Astrocyte of the cerebellum (primary cell): ENCODE results near the gene PPP6R2.
A peak's percentile ranks its signal among the peaks of the same experiment; 100 is the strongest.

ENCODE experiments used
- DNase-seq: peaks from one replicate; pipeline ENCODE4 v3.0.0-alpha.2; 2011; ENCODE audit warnings: low read depth
- H3K4me3 ChIP-seq: 2 replicates; pipeline ENCODE4 v1.5.1; 2011; ENCODE audit warnings: mild to moderate bottlenecking, low read depth, low read length, moderate library complexity
- in situ Hi-C: cut with HindIII; loops from 2 replicates; pipeline ENCODE4 v1.10.0; 2017; ENCODE audit warnings: low sequenced_read_pairs
- TF ChIP-seq, protein P1 (sequence below): IDR thresholded peaks from 2 replicates; pipeline ENCODE4 v1.5.1; 2012; ENCODE audit warnings: low read length, low read depth, moderate library complexity, mild to moderate bottlenecking; ENCODE audit errors: missing control alignments

Gene PPP6R2

DNA sequence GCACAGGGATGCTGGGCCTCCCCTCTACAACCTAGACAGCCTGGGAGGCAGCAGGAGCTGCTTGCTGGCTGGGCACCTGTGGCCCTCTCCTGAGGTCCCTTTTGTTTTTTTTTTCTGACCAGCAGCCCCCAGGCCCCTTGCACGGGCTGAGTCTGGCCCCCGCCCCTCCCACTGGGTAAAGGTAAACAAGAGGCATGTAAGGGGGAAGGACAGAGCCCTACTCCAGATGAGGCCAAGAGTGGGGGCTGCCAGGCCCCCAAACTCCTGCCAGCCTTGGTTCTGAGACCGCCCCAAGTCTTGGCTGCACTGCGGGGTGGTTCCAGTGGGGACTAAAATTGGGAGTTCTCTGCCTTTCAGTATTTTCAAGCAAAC is 44.9 kb upstream of the PPP6R2 start:
- no peak overlapping the region for H3K4me3 ChIP-seq
- no peak for DNase-seq
- TF ChIP-seq, protein P1, sequence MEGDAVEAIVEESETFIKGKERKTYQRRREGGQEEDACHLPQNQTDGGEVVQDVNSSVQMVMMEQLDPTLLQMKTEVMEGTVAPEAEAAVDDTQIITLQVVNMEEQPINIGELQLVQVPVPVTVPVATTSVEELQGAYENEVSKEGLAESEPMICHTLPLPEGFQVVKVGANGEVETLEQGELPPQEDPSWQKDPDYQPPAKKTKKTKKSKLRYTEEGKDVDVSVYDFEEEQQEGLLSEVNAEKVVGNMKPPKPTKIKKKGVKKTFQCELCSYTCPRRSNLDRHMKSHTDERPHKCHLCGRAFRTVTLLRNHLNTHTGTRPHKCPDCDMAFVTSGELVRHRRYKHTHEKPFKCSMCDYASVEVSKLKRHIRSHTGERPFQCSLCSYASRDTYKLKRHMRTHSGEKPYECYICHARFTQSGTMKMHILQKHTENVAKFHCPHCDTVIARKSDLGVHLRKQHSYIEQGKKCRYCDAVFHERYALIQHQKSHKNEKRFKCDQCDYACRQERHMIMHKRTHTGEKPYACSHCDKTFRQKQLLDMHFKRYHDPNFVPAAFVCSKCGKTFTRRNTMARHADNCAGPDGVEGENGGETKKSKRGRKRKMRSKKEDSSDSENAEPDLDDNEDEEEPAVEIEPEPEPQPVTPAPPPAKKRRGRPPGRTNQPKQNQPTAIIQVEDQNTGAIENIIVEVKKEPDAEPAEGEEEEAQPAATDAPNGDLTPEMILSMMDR: no peak
- in situ Hi-C loops: no loop called here

- TF ChIP-seq, protein P1: no peak
- in situ Hi-C loops: no loop called here
- no peak for DNase-seq
- H3K4me3 ChIP-seq: peak overlapping the region; percentile 10
Observed at GRCh38 chr22:50298937-50299784, 44.0 kb upstream of the PPP6R2 start.

DNA sequence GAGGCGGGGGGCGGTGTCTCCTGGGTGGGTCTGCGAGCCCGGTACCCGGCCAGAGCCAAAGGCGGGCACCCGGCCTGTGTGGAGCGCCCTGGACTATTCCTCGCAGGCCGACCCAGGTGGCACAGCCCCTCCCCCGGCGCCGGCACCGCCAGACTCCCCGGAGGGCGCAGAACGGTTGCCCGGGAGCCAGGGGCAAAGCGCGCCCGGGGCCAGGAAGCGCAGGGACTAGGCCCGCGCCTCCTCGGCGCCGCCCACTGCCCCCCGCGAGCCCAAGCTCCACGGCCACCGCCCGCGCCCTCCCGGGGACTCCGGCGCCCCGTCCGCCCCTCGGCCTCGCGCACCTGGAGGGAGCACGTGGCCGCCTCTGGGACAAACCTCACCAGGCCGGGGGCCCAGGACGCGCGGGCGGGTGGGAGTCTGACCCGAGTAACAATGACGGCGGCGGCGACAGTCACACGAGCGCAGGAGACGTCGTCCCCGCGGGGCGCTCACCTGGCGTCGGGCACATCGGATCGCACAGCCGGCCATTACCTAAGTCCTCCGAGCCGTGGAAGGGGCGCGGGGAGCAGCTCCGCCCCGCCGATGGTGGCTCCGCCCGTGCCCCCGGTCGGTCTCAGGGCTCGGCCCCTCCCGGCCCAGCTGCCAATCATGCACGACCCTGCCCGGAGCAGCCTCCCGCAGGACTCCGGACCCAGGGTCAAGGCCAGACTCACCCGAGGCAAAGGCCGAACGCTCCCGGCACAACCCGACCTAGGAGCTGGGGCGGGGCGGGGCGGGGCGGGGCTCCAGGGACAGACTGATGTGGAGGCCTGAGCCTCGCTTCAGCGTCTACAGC is 43.1 kb upstream of the PPP6R2 start:
- H3K4me3 ChIP-seq: peak overlapping the region; percentile 10
- no peak for DNase-seq
- TF ChIP-seq, protein P1: no peak
- in situ Hi-C loops: no loop called here

- H3K4me3 ChIP-seq: no peak overlapping the region
- DNase-seq: no peak
- TF ChIP-seq, protein P1: no peak
- in situ Hi-C loops: no loop called here
Observed at GRCh38 chr22:50300620-50301257, 42.4 kb upstream of the PPP6R2 start.

GRCh38 chr22:50301581-50301991 is 41.5 kb upstream of the PPP6R2 start:
- in situ Hi-C loops: no loop called here
- no peak for DNase-seq
- H3K4me3 ChIP-seq: no peak overlapping the region
- TF ChIP-seq, protein P1: no peak

DNA sequence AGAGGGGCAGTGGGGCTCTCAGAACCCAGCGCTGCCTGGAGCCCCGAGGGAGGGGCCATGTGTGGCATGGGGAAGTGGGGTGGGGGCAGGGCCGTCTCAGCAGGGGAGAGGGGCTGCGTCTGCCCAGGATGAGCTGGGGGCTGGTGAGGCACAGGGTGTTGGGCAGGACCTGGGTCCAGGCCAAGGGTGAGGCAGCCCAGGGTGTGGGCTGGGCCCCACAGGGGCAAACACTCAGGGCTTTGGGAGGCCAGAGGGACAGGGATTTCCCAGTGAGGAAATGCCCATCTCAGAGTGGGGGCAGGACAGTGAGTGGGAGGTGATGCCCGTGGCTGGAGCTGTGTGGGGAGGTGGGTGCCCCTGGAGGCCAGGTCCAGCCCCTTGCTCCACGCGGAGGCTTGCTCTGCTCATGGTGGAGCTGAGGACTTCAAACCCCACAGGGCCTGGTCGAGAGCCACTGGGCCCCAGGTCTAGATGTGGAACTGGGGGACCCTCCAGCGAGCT is 41.0 kb upstream of the PPP6R2 start:
- TF ChIP-seq, protein P1: no peak
- in situ Hi-C loops: no loop called here
- H3K4me3 ChIP-seq: no peak overlapping the region
- no peak for DNase-seq
